Coronary artery (tissue), 2 donors: ENCODE data around the gene ZP1.

Experiments
- DNase-seq: peaks from one replicate; pipeline ENCODE4 v3.0.0-alpha.2; 2017; ENCODE audit warnings: low spot score
- H3K27ac ChIP-seq, 2 donors: fragments of 200-600 bp; sonication (generic); one replicate each; pipeline ENCODE4 v1.5.1; 2016 to 2019
- H3K4me3 ChIP-seq: fragments of 200-600 bp; sonication (generic); 2 replicates; pipeline ENCODE4 v1.5.1; 2016; ENCODE audit warnings: mild to moderate bottlenecking, moderate library complexity
- CTCF ChIP-seq: fragments of 200-600 bp; sonication (generic); IDR thresholded peaks from one replicate; pipeline ENCODE4 v1.5.1; 2019; ENCODE audit warnings: antibody characterized with exemption

Gene ZP1

GRCh38 chr11:60912851-60913528, 45.6 kb downstream of the ZP1 start:
- no peak for TF ChIP-seq CTCF
- peak overlapping the region; percentile 91 to 93 for H3K27ac ChIP-seq
- no peak for DNase-seq
- peak overlapping the region; percentile 88 for H3K4me3 ChIP-seq

- no peak for TF ChIP-seq CTCF
- DNase-seq: peak; percentile 88
- H3K4me3 ChIP-seq: peak within 1 kb of the TSS; percentile 88
- H3K27ac ChIP-seq: peak within 1 kb of the TSS; percentile 91 to 93
These were observed 46.7 kb downstream of the ZP1 start, which contains the start of gene TMEM109 for GRCh38 chr11:60913793-60914632. TSS of gene TMEM109 (plus strand) at chr11:60914158. CDS start at chr11:60919694, 5,536 bp downstream.

- no peak for DNase-seq
- TF ChIP-seq CTCF: no peak
- Histone ChIP-seq H3K27ac (peak overlapping the region; percentile 91 to 93), H3K4me3 (peak overlapping the region; percentile 88)
These were observed 47.4 kb downstream of the ZP1 start for GRCh38 chr11:60914633-60915247.

- no peak for TF ChIP-seq CTCF
- peak overlapping the region; percentile 91 to 93 for H3K27ac ChIP-seq
- H3K4me3 ChIP-seq: peak overlapping the region; percentile 88
- DNase-seq: no peak
These were observed 48.0 kb downstream of the ZP1 start for GRCh38 chr11:60915248-60915914.

- H3K4me3 ChIP-seq: no peak overlapping the region
- H3K27ac ChIP-seq: no peak overlapping the region
- no peak for TF ChIP-seq CTCF
- no peak for DNase-seq
These were observed 49.4 kb downstream of the ZP1 start for GRCh38 chr11:60916669-60917206.

GRCh38 chr11:60917267-60917666, 49.9 kb downstream of the ZP1 start:
- no peak for DNase-seq
- Histone ChIP-seq H3K4me3 (no peak overlapping the region), H3K27ac (no peak overlapping the region)
- no peak for TF ChIP-seq CTCF
